GM13977 (cell line): ENCODE data around the gene TUBE1.

ENCODE experiments used
- DNase-seq: peaks from one replicate; pipeline ENCODE4 v3.0.0; 2012; ENCODE audit warnings: low spot score
- CTCF ChIP-seq: IDR thresholded peaks from 2 replicates; pipeline ENCODE4 v1.5.1; 2012; ENCODE audit warnings: mild to moderate bottlenecking, control low read depth; ENCODE audit not compliant: insufficient read depth; ENCODE audit errors: extremely low read depth, missing control alignments
- in situ Hi-C: fragments of 300-500 bp; cut with MboI; formaldehyde crosslinking; loops from one replicate; pipeline ENCODE4 v1.12.0; 2022; ENCODE audit warnings: low sequenced_read_pairs, low pct_unique_long_range_greater_than_20kb, mixed read lengths, inconsistent platforms; ENCODE audit not compliant: unreplicated experiment

Gene TUBE1

GRCh38 chr6:112037783-112038216, 49.5 kb downstream of the TUBE1 start:
- DNase-seq: no peak
- TF ChIP-seq CTCF: no peak
- in situ Hi-C loops: no loop called here

- in situ Hi-C loops: no loop called here
- no peak for DNase-seq
- no peak for TF ChIP-seq CTCF
Observed at GRCh38 chr6:112036088-112036637, 51.1 kb downstream of the TUBE1 start.

- DNase-seq: no peak
- TF ChIP-seq CTCF: no peak
- in situ Hi-C loops: no loop called here
Observed at GRCh38 chr6:112034616-112034995, 52.7 kb downstream of the TUBE1 start.

- no peak for DNase-seq
- TF ChIP-seq CTCF: no peak
- in situ Hi-C loops: no loop called here
Observed at GRCh38 chr6:112033791-112034615, 53.3 kb downstream of the TUBE1 start.

GRCh38 chr6:112032728-112033127, 54.6 kb downstream of the TUBE1 start:
- TF ChIP-seq CTCF: no peak
- DNase-seq: no peak
- in situ Hi-C loops: no loop called here

GRCh38 chr6:112031960-112032359, 55.3 kb downstream of the TUBE1 start:
- in situ Hi-C loops: no loop called here
- no peak for DNase-seq
- TF ChIP-seq CTCF: no peak
